Activated CD4-positive, alpha-beta T cell treated with anti-CD3 and anti-CD28 coated beads, Interleukin-2, amount 50 U/mL, for 16 hours (primary cell): ENCODE data around the gene ITGA5.

Source experiments
- DNase-seq: peaks from one replicate; pipeline ENCODE4 v3.0.0-alpha.2; 2020

ITGA5 gene

GRCh38 chr12:54419088-54419887, at the start of gene ITGA5:
TSS of gene ITGA5 (minus strand) at chr12:54419266. CDS start at chr12:54419198, 68 bp downstream.
- DNase-seq, result no peak

GRCh38 chr12:54465857-54466523, 46.9 kb upstream of the ITGA5 start:
- no peak for DNase-seq

DNA sequence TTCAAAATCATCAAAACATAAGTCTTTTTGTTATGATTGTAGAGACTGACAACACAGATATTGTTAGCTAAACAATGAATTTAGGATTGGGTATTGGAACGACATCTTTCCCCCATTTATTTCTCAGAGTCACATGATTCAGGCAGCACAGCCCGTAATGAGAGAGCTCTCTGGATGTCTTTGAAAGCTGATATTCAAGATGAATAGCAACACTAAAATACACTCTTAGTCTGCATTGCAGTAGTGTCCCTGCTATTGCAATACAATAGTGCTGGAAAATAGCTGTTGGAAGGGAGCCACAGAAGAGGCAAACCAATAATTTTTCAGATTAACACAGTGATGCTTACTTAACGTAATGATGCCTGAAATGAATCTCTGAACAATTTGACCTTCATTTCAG, 44.4 kb upstream of the ITGA5 start:
- no peak for DNase-seq

DNA sequence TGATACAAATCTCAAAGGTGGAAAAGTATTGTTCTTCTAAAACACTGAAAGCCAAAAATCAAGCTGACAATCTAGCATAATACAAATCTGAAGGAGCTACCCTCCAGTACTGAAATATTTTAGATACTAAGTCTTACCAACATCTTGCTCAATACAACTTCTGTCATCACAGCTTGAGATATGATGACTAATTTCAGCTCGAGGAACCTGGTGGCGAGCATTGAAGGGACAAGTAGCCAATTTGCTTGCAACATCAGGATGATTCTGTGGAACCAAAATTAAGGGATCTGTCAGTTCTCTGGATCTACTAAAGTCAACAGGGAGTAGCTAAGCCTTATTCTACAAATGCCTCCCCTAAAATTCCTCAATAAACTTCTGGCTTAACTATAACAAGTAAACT, 44.0 kb upstream of the ITGA5 start:
- DNase-seq, result no peak

- DNase-seq, result no peak
Measured at GRCh38 chr12:54460317-54460923, 41.4 kb upstream of the ITGA5 start.

DNA sequence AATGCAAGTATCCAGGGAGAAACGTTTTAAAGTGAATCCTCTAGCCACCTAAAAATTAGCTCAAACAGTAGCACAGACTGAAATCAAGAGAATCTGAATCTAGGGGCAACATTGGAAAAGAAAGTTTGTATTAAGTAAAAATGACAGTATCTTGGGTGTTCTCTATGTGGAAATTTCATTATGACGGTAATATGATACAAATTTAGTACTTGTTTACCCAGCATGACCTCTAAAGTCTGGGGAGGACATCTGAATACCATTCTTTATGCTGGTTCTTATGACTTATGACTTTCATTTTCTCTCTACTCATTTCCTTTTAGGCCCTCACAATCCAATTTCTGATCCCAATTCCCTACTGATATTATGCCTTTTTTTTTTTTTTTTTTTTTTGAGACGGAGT, 40.3 kb upstream of the ITGA5 start:
- DNase-seq, result no peak

DNA sequence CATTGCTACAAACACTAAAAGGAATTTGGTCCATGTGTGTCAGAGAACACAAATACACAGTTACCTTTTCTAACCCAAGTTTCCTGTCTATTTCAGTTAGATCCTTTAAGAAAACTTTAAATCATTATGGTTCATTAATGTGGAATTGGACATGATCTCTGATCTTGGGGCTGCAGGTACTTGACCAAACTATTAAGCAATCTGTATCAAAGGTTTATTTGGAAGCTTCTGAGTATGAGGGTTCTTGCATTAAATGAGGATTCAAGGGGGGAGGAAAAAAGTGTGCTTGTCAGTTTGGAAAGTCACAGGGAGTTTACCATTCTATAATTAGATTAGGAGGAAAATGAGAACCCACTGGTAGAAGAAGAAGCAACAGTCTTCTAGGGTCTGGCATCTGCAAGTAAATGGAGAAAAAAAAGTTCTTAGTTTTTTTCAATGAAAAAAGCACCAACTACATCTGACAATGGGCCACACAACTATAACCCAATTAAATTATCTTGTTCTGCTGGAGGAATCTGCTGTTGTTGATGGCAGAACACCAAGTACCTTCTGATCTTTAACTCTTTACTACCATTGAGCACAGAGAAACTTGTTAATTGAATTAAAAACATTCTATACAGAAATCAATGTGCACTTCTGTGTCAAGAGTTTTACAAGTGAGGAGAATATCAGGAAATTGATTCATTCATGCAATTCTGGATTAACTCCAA, 36.8 kb upstream of the ITGA5 start:
- DNase-seq, result no peak

- DNase-seq, result no peak
Measured at GRCh38 chr12:54452628-54453027, 33.6 kb upstream of the ITGA5 start.

DNA sequence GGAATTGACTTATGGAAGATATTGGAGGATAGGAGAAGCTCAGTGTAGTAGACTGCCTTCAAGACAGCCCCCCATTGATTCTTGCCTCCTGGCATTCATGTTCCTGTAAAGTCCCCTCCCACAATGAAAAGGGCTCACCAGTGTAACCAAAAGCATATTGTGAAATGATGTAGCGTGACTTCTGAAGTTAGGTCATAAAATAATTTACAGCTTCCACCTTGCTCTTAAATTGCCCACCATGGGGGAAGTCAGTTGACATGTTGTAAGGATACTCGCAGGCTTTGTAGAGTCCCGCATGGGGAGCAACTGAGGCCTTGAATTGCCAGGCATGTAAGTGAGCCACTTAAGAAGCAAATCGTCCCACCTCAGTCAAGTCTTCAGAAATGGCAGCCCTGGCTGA, 29.3 kb upstream of the ITGA5 start:
- DNase-seq, result no peak

DNA sequence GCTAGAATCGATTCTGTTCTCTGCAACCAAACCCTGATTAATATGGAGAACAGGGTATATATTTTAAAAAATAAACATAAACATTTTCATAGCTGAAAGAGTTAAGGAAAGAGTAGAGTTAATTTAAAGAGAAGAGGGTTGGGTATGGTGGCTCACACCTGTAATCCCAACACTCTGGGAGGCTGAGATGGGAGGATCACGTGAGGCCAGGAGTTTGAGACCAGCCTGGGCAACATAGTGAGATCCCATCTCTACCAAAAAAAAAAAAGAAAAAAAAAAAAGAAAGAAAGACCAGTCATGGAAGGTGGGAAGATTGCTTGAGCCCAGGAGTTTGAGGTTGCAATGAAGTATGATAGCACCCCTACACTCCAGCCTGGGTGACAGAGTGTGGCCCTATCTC, 28.9 kb upstream of the ITGA5 start:
- no peak for DNase-seq

- DNase-seq, result no peak
Measured at GRCh38 chr12:54444206-54444605, 25.1 kb upstream of the ITGA5 start.

- no peak for DNase-seq
Measured at GRCh38 chr12:54443446-54443845, 24.4 kb upstream of the ITGA5 start.

GRCh38 chr12:54442961-54443360, 23.9 kb upstream of the ITGA5 start:
- no peak for DNase-seq

GRCh38 chr12:54442099-54442498, 23.0 kb upstream of the ITGA5 start:
- no peak for DNase-seq

- peak; percentile 53 for DNase-seq
Measured at GRCh38 chr12:54439521-54440255, 20.6 kb upstream of the ITGA5 start.

GRCh38 chr12:54439096-54439495, 20.0 kb upstream of the ITGA5 start:
- DNase-seq, result no peak

- DNase-seq, result no peak
Measured at GRCh38 chr12:54438517-54438916, 19.5 kb upstream of the ITGA5 start.

DNA sequence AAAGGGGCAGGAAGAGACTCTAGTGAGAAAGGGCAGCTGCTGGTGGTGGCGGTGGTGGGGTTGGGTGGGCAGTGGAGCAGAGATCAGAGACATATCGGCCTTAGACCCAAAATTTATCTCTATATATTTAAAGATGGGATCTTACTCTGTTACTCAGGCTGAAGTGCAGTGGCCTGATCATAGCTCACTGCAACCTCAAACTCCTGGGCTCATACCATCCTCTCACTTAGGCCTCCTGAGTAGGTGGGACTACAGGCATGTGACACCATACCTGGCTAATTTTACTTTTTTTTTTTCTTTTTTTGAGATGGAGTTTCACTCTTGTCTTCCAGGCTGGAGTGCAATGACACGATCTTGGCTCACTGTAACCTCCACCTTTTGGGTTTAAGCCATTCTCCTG, 18.6 kb upstream of the ITGA5 start:
- no peak for DNase-seq

DNA sequence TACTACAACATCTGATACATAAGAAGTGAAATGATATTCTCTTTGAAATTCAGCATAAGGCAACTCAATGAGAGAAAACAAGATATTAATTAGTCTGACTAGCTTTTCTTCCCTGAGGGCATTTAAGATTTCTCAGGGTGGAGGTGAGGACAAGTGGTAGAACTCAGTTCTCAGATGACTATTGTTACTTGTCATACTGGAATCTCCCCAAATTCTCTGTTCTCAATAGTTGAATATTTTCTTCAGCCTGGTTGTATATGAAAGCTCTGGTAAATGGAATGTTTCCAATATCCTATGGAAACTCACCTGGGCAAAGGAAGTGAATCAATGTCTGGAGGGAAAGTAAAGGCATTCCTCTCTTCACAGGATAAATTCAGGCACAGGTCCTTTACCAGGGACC, 18.2 kb upstream of the ITGA5 start:
- no peak for DNase-seq

DNA sequence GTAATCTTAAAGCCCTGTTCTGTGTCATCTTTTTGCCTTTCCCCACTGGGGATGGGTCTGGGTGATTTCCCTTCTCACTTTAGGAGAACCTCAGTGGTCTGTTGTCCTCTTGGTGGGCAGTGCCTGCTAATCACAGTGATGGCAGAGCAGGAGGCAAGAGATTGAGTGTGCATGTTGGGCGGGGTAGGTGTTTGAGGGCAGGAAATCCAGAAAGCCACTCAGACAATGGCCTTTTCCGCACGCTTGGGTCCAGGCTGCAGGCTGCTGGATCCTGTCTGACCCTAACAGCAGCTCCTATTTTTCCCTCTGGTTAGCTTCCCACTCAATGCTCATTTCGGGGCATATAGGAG, 13.7 kb upstream of the ITGA5 start:
- DNase-seq, result no peak

- DNase-seq, result no peak
Measured at GRCh38 chr12:54431911-54432814, 13.1 kb upstream of the ITGA5 start.
